Panc1 (cell line): ENCODE results near the gene SLC7A4.

Source experiments
- POLR2AphosphoS5 ChIP-seq: IDR thresholded peaks from 2 replicates; pipeline ENCODE4 v1.6.1; 2012; ENCODE audit warnings: mild to moderate bottlenecking, low read depth, low read length, moderate library complexity
- TF ChIP-seq, protein P1 (sequence below): fragments of 450-650 bp; IDR thresholded peaks from 2 replicates; pipeline ENCODE4 v1.5.1; 2017; ENCODE audit warnings: mild to moderate bottlenecking

GRCh38 chr22:21025763-21026755, 6.3 kb downstream of the SLC7A4 start:
- TF ChIP-seq, protein P1, sequence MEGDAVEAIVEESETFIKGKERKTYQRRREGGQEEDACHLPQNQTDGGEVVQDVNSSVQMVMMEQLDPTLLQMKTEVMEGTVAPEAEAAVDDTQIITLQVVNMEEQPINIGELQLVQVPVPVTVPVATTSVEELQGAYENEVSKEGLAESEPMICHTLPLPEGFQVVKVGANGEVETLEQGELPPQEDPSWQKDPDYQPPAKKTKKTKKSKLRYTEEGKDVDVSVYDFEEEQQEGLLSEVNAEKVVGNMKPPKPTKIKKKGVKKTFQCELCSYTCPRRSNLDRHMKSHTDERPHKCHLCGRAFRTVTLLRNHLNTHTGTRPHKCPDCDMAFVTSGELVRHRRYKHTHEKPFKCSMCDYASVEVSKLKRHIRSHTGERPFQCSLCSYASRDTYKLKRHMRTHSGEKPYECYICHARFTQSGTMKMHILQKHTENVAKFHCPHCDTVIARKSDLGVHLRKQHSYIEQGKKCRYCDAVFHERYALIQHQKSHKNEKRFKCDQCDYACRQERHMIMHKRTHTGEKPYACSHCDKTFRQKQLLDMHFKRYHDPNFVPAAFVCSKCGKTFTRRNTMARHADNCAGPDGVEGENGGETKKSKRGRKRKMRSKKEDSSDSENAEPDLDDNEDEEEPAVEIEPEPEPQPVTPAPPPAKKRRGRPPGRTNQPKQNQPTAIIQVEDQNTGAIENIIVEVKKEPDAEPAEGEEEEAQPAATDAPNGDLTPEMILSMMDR = no peak
- TF ChIP-seq POLR2AphosphoS5 = no peak
